Activated T-helper 9 cell treated with anti-CD3 and anti-CD28 coated beads, Interleukin-2, amount 50 U/mL, for 16 hours (primary cell): ENCODE measurements around the gene AHRR.

Source experiments
- DNase-seq: peaks from one replicate; pipeline ENCODE4 v3.0.0-alpha.2; 2020; ENCODE audit warnings: low read depth

The AHRR gene

DNA sequence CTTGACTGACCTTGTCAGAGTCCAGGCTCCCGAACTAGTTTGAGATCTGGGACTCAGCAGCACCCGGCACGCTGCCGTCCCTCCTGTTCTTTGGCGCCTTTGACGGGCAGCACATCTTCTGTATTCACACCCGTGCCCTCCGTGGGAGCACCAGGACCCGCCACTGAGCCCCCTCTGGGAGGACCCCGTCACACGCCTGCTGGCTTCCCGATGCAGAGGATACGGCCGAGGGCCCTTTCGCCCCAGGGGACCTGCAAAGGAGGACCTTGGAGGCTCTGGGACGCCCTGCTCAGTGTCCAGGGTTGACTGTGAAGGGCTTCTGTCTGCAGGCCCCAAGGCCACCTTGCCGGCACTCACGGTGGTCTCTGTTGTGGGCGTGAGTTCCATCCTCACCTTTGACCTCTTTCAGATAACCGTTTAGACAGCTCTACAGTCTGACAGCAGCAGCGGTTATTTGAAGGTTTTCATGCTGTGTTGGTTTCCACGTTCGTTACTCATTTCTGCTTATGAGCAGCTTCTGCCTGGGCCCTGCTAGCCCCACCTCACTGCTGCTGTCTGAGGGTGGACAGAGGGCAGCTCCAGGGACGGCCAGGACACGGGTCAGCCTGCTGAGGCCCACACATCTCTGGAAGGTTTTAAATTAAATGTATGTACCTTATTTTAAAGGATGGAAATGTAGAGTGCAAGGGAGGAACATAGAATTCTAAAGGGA, 108.9 kb downstream of the AHRR start:
- no peak for DNase-seq

DNA sequence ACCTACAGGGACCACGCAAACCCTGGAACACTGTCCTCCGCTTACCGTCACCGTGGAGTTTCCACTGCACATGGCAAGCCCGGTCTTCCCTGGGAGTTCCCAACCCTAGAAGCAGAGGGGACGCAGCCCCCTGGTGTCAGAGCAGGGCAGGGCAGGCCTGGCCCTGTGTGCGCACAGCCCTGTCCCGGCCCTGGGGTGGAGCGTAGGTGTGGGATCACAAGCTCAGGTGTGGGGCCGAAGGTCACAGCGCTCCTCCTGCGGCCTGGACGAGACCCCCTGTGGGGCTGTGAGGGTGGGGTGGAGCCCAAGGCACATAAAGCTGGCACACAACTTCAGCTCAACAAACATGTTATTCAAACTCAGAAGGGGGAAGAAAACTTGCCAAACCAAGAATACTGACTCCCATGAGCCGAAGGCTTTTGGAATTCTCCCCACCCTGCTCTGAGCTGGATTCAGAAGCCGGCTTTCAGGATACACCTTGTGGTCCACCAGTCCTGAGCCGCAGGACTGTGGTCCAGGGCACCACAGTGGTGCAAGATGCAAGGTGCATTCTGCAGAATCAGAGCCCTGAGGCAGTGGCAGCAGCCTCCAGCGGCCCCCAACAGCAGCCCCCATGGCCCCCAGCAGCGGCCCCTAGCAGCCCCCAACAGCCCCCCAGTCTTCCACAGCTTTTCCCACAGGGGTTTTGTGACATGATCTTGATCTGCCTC, 109.6 kb downstream of the AHRR start:
- no peak for DNase-seq

DNA sequence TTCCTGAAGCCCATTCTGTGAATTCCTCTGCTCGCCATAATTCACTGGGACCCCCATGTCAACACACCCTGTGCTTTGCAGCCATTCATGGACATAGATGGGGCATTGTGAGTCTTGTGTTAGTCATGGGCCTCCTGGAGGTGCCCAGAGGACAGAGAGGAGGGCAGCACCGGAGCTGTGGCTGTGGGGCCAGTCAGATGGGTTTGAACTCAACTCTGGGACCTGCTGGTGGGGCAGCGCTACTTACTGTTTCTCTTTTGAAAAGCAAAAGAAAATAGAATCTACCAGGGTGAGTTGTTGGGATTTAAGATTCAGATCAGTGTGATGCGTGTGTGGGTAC, 110.2 kb downstream of the AHRR start:
- no peak for DNase-seq

DNA sequence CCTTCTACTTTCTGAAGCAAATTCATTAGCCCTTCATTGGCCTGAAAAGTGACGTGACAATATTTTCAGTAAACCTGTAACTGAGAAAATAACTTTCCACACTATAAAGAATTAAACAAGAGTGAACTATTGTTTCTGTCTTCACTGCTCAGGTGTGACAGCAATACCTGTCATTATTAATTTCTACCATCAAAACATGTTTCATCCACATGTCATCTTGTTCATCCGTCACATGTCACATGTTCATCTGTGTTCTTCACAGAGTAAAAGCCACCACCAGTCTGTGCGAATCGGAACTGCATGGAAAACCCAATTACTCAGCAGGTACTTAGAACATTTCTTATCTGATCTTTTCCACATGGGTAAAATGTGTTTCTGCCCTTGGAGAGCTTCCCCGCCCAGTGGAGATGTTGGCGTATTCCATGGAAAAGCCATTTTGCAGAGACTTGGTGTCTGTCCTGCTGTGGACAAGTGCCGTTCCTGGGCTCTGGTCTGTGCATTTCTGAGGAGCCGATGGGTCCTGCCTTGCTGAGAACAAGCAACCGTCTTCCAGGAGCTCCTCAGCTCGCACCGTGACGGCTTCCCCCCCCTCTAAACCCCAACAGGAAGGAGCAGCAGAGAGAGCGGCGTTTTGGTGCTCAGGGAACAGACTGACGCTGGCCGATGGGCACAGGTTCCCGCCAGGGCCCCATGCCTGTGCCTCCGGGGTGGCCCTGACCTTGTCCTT, 110.8 kb downstream of the AHRR start:
- DNase-seq, result no peak

DNA sequence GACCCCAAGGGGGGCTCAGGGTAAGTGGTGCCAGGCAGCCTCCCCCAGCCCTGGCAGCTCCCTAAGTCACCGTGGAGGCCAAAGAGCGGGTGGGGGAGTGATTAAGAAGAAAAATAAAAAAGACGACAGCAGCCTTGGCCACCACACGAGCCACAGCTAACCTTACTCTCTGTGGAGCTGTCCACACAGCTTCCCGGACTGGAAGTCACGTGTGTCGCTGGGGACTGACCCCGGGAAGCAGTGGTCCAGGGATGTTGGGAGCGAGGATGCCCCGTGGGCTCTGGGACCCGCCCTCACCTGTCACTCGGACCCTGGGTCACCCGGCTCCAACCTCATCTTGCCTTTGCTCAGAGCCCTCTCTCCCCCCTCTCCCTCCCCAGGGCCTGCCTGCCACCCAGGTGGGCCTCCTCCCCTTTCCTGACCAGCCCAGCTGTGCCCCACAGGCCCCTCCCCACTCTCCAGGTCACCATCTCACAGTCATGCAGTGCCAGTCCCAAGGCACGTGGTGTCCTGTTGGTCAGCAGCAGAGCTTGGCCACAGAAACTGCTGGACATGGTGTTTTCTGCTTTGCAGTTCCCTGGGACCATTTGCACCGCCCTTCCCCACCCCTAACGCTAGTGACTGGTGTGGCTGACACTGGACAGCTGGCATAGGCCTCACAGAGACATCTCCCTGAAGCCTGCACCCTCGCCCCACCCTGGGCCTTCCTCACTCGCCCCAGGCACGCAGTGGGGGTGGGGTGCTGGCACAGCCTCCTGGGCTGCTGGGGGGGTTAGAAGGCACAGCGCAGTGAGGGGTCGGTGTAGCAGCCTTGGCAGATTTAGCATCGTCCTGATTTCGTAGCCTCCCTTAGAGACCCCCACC, 111.6 kb downstream of the AHRR start:
- no peak for DNase-seq

DNA sequence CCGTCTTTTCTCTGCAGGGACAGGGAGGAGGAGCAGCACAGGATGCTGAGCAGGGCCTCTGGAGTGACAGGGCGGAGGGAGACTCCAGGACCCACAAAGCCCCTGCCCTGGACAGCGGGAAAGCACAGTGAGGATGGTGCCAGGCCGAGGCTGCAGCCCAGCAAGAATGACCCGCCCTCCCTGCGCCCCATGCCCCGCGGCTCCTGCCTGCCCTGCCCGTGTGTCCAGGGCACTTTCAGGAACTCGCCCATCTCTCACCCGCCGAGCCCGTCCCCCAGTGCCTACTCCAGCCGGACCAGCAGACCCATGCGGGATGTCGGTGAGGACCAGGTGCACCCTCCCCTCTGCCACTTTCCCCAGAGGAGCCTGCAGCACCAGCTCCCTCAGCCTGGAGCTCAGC, 112.3 kb downstream of the AHRR start:
- no peak for DNase-seq

DNA sequence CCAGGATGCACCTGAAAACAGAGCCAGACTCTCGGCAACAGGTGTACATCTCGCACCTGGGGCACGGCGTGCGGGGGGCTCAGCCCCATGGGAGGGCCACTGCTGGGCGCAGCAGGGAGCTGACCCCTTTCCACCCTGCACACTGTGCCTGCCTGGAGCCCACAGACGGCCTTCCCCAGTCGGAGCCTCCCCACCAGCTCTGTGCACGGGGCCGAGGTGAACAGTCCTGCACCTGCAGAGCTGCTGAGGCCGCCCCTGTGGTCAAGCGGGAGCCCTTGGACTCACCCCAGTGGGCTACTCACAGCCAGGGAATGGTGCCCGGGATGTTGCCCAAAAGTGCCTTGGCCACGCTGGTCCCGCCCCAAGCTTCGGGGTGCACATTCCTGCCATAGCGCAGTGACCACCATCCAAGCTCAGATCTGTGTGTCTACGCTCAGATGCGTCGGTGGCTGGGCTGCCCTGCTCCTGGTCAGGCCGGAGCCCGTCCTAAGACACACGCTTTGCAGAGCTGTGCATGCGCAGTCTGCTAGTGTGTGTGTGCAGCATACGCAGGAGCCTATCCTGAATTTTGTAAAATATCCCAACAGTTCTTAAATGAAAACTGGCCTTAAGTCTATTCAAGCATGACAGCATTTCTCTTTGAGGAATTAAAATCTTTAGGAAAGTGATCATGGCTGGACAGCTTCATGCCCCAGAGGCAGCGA, 113.1 kb downstream of the AHRR start:
- no peak for DNase-seq

DNA sequence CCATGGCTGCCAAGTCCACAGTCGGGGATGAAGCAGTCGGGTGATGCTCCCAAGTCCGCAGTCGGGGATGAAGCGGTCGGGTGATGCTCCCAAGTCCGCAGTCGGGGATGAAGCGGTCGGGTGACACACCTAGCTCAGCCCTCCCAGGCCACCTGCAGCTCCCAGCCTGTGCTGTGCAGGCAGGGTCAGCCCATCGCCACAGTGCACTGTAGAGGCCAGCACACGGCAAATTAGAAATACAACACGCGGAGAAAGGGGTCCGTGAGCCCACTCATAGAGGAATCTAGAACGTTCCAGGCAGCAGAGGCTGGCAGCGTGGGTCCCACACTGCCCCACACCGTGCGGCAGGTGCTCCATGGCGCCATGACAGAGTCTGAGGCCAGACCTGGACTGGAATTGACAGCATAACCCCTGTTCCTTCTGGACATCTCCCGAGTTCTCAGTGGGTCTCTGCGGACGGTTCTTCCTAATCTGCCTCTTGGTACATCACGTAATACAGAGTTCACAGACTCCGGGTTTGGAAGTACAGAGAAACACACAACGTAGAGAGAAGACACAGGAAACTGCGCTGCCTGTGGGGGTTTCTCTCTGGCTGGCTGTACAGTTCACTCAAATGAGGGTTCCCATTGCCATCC, 113.8 kb downstream of the AHRR start:
- DNase-seq, result no peak

DNA sequence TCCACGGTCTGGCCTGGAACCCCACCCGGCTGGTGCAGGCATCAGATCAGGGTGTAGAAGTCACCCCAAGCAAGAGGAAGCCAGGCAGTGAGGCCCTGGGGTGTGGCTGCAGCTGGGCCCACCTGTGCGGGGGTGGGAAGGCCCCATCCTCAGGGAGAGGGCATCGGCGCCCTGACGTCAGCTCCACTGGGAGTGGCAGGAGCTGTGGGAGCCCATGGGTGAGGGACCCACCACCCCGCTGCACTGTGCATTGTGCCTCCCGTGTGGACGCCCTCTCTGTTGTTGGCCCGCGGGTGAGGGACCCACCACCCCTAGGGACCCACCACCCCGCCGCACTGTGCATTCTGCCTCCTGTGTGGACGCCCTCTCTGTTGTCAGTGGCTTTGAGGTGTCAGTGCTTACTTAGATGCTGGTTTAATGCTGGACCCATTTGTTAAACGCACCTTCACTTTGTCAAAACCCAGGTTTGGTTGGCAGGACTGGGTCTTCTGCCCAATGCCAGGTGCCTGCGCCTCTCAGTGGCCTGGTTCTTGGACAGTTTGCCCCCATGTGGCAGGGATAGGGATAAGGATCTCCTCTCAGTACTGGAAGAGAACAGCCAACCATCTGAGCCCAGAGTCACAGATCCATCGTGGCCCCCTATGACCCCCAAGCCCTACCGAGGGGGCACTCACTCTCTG, 114.6 kb downstream of the AHRR start:
- no peak for DNase-seq

DNA sequence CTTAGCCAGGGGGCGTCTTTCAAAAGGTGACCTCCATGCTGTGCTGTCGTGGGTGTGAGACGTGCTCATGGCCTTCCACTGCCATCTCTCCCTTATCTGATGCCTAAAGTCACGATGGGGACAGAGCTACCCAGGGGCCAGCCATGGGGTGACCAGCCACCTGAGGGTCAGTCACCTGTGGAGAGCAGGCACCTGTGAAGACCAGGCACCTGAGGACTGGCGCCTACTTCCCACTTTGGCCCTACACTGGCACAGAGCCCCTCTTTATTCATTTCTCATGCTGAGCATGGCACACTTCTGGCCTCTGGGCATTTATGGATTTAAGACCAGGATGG, 115.1 kb downstream of the AHRR start:
- no peak for DNase-seq

DNA sequence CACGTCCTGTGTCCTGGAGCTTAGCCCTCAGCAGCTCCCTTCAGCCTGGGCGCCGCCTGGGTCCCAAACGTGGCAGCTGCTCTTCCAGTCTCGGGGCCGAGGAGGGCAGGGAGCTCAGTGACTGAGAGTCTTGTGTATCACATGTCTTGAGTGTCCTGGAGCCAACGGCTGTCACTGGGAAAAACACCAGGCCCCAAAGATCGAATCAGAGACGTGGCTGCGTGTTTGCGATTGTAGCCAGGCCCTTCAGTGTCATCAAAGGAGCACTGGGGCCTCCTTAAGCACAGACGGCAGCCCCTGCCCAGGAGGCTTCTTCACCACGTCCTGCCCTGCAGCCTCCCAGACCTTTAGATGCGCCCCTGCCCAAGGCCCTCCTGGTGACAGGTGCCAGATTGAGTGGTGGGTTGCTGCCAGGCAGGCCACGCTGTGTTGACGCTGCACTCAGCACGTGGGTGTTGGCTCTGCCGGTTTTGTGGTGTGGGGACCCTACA, 115.8 kb downstream of the AHRR start:
- no peak for DNase-seq

DNA sequence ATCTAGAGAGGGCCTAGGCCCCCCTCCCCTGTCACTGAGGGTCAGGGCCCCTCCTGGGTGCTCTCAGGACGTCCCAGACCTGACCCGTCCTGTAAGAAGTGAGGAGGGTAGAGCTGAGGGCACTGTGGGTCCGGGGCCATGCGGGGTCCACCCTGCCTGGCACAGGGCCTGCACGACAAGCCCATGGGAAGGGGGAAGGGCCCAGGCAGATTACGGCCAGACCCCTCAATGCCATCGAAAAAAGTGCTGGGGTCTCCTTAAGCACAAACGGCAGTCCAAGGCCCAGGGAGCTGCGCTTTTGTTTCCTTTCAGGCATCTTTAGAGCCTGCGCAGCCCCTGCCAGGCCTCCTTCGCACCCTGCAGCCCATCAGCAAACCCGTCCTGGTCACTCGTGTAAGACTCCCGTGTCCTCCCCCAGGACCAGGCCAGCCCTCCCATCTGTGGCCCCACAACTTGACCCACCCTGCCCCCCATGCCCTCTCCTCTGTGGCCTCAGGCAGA, 117.0 kb downstream of the AHRR start:
- DNase-seq, result no peak

DNA sequence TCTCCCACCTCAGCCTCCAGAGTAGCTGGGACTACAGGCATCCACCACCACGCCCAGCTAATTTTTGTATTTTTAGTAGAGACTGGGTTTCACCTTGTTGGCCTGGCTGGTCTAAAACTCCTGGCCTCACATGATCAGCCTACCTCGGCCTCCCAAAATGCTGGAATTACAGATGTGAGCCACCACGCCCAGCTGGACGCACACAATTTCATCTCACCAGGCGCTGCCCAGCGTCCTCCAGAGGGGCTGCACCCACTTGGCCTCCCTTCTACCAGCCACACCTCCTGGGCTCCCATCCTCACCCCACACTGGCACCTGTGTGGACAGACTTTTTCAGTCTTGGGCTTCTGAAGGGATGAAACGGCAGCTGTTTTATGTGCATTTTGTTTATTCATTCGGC, 117.7 kb downstream of the AHRR start:
- no peak for DNase-seq

DNA sequence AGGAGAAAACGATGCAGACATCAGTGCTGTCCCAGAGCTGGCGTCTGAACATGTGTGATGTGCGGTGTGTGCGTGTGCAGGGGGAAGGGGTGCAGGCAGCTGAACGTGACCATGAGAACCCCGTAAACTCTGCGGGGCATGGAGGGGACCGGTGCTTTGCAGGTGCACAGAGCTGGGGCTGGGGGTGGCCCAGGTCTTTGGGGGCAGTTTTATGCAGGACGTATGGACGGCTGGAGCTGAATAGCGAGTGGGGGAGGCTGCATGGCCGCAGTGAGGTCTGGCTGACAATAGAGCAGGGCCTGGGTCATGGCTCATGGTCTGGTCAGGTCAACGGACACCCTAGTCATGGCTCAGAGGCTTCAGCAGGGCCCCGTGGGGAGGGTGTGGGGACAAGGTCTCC, 118.1 kb downstream of the AHRR start:
- no peak for DNase-seq

DNA sequence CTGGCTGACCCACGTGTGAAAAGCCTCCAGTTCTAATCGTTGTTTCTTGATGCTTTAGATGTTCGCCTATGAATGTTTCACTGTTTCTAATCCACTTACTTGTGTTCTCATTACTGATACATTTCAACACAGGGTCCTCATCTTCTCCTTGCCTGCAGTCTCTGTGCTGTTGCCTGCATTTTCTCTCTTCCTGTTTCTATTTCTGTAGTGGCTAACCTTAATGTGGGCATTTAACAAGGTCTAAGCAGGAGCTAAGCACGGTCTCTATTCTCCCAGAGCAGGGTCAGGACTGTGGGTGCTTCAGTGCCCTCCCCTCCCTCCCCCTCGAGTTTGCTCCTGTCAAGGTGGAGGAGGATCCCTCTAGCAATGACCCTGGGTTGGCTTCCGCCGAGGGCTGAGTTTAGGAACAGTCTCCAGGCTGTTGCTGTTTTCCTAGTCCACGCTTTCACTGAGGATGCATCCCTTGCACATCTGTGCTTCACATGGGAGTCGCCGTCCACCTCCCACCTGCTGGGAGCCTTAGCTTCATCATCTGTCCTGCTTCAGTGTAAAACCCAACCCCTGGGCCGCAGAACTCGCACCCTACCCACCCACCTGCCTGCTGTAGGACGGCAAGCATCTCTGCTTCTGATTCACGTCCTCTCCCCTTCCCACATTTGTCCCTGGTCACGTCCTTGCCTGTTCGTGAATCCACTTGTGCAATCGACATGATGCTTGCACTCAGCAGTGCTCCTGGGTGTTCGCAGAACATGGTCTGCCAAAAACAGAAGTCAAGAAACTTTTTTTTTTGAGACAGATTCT, 119.1 kb downstream of the AHRR start:
- DNase-seq, result no peak

DNA sequence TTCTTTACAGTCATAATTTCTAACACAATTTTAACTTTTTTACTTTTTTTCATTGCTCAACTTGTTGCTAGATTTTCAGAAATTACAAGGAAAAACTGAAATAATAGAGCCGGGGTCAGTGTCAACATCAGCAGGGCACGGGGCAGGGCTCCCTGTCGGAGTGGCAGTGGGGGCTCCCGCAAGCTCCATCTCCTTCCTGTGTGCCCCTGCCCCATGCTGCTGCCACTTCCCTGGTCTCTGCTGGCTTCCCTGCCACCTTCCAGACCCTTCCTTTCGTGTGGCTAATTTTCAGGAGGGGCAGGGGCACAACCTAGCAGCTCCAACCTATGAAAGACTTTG, 120.5 kb downstream of the AHRR start:
- no peak for DNase-seq

DNA sequence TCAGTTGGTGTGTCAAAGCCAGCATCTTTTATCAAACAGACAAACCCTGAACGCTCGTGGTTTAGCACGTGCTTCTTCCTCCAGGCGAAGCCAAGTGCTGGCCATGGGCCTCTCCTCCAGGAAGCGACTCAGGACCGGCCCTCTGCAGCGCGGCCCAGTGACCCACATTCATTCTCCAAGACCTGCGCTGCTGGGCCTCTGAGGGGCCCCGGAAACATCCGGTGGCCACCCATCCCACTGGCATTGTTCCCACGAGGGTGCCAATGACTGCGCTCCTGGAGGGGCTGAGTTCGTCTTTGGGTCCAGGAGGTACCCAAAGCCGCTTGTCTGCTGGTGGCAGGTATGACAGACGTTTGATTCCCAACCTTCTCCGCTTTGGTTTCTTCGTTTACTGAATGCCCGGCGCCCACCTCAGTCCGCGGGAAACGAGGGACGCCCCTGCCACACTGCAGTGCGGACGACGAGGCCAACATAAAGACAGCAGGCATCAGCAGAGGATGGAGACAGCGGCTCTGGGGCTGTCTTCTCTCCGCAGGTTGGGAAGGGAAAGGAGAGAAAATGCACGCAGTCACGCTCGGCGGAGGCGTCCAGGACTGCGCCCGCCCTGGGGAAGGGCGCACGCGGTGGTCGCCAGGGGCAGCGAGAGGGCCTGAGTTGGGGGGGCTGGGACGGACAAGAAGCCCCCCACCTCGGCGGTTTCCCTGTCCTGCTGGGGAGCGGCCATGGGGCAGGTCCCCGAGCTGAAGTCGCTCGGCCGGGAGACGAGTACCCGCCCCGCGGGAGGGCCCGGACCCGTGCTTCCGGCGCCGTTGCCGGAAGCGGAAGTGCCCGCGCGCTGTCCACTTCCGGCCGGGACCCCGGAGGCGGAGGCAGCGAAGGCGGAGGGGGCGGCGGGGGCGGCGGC, 121.1 kb downstream of the AHRR start, which contains the start of gene EXOC3:
TSS of gene EXOC3 (plus strand) at position 842 of the 904 bp plus-strand sequence. CDS start 3,030 bp downstream, outside the sequence.
- peak; percentile 70 for DNase-seq
